Measurements from ENCODE around the gene PTH2. TPM values are rescaled to one million over a fixed set of nuclear protein-coding genes. Genes with fewer than 3 reads are reported as not detected.
"Not testable (repeated sequence)": the region's sequence is repeated elsewhere in the genome, so short reads cannot be mapped to it uniquely, and the experiment has no call there.

The PTH2 gene
- total and polyA plus RNA-seq, 2 donors, result not detected

DNA sequence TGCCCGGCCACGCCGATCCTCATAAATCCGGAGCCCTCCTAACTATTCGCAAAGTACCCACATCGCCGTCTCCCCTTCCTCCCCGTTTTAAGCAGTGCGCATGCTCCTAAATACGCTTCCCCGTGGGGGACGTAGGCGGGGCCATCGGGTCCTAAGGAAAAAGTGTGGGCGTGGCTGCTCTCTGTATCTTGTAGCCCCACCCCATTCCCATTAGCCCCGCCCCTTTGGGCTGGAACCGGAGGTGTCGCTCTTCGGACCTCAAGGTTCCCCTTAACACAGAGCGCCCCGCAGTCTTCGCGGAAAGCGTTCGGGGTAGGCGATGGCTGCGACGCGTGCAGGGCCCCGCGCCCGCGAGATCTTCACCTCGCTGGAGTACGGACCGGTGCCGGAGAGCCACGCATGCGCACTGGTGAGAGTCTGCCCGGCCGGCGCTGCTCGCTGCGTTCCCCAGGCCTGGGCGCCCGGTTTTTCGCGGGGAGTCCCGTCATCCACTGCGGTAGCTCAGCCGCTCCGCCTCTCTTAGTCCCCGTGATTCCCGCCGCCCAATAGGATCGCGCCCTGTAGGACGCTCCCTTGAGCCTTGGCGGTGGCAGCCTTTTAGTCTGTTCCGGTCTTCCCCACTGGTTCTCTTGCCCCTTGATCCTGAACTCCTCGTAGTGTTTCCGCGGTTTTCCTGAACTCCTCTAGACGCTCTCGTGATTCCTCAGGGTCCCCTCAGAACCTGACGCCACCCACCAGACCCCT, 29.9 kb upstream of the PTH2 start, which contains the start of gene ALDH16A1:
Gene ALDH16A1, plus strand, starts transcription at position 213 of the 744 bp plus-strand sequence. Its CDS starts 107 bp downstream, at position 320.
- WGBS, result under 1% methylated on average over 66 of the region's 66 CpGs
- DNase-seq (ENCODE audit: low read depth in 6 of 9, low spot score in 9 of 9), result peak; percentile 90 to 98 (median 96)
- peaks cover 16 to 42% of the 10 kb centered on the region in 2 donors for H3K4me1 ChIP-seq (ENCODE audit: control insufficient read depth in 2 of 2, insufficient read depth in 2 of 2, low read length in 2 of 2)
- no peaks in the 10 kb centered on the region for H3K27me3 ChIP-seq (ENCODE audit: control insufficient read depth in 2 of 2, insufficient read depth in 1 of 2, low read length in 1 of 2)
- H3K9me3 ChIP-seq (ENCODE audit: control insufficient read depth in 2 of 2, insufficient read depth in 1 of 2, low read length in 1 of 2), result peaks cover 0 to 12% of the 10 kb centered on the region in 2 donors
- peaks cover 16 to 36% of the 10 kb centered on the region in 2 donors for H3K36me3 ChIP-seq (ENCODE audit: control insufficient read depth in 2 of 2, insufficient read depth in 2 of 2, low read length in 1 of 2)
- H3K27ac ChIP-seq (ENCODE audit: low read depth in 1 of 2, low read length in 1 of 2), result peak within 1 kb of the TSS; percentile 98 to 99
- peak within 1 kb of the TSS; percentile 80 to 89 for H3K4me3 ChIP-seq (ENCODE audit: low read length in 2 of 2)

DNA sequence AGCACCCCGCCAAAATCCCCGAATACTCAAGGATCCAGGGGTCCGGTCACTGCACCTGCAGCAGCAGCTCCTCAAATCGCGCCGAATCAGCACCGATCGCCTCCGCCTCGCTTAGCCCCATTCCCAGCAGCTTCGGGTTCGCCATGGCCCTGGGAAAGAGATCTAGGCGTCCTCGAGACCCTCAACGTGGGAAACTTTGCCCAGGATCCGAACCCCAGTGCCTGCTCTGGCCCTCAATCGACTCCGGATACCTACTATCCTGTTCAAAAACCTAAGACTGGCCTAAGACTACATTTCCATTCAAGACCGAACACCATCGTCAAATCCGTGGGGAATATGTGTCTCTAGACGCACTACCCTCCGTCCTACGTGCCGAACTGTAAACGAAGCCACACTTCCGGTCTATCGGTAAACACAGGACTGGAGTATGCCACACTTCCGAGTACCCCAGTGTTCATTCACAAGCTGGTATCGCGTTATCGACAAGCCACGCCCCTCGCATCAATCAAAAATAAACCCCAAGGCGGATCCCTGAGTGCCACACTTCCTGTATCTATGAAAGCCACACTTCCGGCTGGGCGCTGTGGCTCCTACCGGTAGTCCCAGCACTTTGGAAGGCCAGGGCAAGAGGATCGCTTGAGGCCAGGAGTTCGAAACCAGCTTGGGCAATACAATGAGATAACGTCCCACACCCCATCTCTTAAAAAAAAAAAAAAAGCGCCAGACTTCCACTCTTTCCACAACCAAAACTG, 28.4 kb upstream of the PTH2 start, which contains the start of gene PIH1D1:
Gene PIH1D1, minus strand, starts transcription at position 385 of the 752 bp plus-strand sequence. Its CDS starts 240 bp downstream, at position 145.
- DNase-seq (ENCODE audit: low read depth in 6 of 9, low spot score in 9 of 9), result peak; percentile 95 to 100 (median 98)
- 1% methylated on average over 42 of the region's 42 CpGs for WGBS
- peaks cover 0 to 12% of the 10 kb centered on the region in 2 donors for H3K9me3 ChIP-seq (ENCODE audit: control insufficient read depth in 2 of 2, insufficient read depth in 1 of 2, low read length in 1 of 2)
- H3K36me3 ChIP-seq (ENCODE audit: control insufficient read depth in 2 of 2, insufficient read depth in 2 of 2, low read length in 1 of 2), result peaks cover 32 to 46% of the 10 kb centered on the region in 2 donors
- H3K27ac ChIP-seq (ENCODE audit: low read depth in 1 of 2, low read length in 1 of 2), result peak within 1 kb of the TSS; percentile 98 to 99
- peaks cover 16 to 48% of the 10 kb centered on the region in 2 donors for H3K4me1 ChIP-seq (ENCODE audit: control insufficient read depth in 2 of 2, insufficient read depth in 2 of 2, low read length in 2 of 2)
- H3K4me3 ChIP-seq (ENCODE audit: low read length in 2 of 2), result peak within 1 kb of the TSS; percentile 89 to 95
- H3K27me3 ChIP-seq (ENCODE audit: control insufficient read depth in 2 of 2, insufficient read depth in 1 of 2, low read length in 1 of 2), result no peaks in the 10 kb centered on the region

DNA sequence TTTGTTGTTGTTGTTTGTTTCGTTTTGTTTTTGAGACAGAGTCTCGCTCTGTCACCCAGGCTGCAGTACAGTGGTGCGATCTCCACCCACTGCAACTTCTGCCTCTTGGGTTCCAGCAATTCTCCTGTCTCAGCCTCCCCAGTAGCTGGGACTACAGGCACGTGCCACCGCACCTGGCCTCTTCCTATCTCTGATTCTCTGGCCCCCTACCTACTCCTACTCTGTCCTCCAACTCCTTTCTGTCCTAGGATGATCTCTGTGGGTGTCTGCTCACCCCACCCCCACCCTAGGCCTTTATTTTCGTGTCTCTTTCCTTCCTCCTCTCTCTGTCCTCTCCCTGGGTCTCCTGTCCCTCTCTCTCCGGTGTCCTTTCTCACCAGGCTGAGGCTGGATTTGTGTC, 27.2 kb upstream of the PTH2 start:
- Histone ChIP-seq H3K9me3 (ENCODE audit: control insufficient read depth in 2 of 2, insufficient read depth in 1 of 2, low read length in 1 of 2) (peaks cover 0 to 12% of the 10 kb centered on the region in 2 donors), H3K4me1 (ENCODE audit: control insufficient read depth in 2 of 2, insufficient read depth in 2 of 2, low read length in 2 of 2) (peaks cover 16 to 48% of the 10 kb centered on the region in 2 donors), H3K36me3 (ENCODE audit: control insufficient read depth in 2 of 2, insufficient read depth in 2 of 2, low read length in 1 of 2) (peaks cover 36 to 40% of the 10 kb centered on the region in 2 donors), H3K4me3 (ENCODE audit: low read length in 2 of 2) (peak overlapping the region; percentile 89 to 95), H3K27me3 (ENCODE audit: control insufficient read depth in 2 of 2, insufficient read depth in 1 of 2, low read length in 1 of 2) (no peaks in the 10 kb centered on the region), H3K27ac (ENCODE audit: low read depth in 1 of 2, low read length in 1 of 2) (no peak overlapping the region)
- whole genome bisulfite sequencing, result 92% methylated on average over 7 of the region's 7 CpGs
- no peak for DNase-seq (ENCODE audit: low read depth in 6 of 9, low spot score in 9 of 9)

DNA sequence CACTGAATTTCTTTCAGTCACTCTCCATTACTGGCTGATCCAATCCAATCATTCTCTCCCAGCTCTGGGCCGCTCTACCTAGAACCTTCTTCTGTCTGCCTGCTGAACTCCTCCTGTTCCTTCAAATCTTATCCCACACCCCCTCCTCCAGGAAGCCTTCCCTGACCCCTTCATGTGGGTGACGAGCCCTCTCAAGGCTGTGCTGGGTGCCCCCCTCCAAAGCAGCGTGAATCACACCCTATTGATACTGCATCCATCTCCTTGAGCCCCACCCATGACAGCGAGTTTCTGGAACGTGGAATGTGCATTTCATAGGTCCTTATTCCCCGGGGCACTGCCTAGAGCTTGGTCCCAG, 25.2 kb upstream of the PTH2 start:
- Histone ChIP-seq H3K4me1 (ENCODE audit: control insufficient read depth in 2 of 2, insufficient read depth in 2 of 2, low read length in 2 of 2) (peaks cover 10 to 39% of the 10 kb centered on the region in 2 donors), H3K36me3 (ENCODE audit: control insufficient read depth in 2 of 2, insufficient read depth in 2 of 2, low read length in 1 of 2) (peaks cover 36 to 39% of the 10 kb centered on the region in 2 donors), H3K4me3 (ENCODE audit: low read length in 2 of 2) (no peak overlapping the region), H3K9me3 (ENCODE audit: control insufficient read depth in 2 of 2, insufficient read depth in 1 of 2, low read length in 1 of 2) (peaks cover 0 to 7% of the 10 kb centered on the region in 2 donors), H3K27me3 (ENCODE audit: control insufficient read depth in 2 of 2, insufficient read depth in 1 of 2, low read length in 1 of 2) (no peaks in the 10 kb centered on the region), H3K27ac (ENCODE audit: low read depth in 1 of 2, low read length in 1 of 2) (no peak overlapping the region)
- 97% methylated on average over 6 of the region's 6 CpGs for WGBS
- DNase-seq (ENCODE audit: low read depth in 6 of 9, low spot score in 9 of 9), result no peak

DNA sequence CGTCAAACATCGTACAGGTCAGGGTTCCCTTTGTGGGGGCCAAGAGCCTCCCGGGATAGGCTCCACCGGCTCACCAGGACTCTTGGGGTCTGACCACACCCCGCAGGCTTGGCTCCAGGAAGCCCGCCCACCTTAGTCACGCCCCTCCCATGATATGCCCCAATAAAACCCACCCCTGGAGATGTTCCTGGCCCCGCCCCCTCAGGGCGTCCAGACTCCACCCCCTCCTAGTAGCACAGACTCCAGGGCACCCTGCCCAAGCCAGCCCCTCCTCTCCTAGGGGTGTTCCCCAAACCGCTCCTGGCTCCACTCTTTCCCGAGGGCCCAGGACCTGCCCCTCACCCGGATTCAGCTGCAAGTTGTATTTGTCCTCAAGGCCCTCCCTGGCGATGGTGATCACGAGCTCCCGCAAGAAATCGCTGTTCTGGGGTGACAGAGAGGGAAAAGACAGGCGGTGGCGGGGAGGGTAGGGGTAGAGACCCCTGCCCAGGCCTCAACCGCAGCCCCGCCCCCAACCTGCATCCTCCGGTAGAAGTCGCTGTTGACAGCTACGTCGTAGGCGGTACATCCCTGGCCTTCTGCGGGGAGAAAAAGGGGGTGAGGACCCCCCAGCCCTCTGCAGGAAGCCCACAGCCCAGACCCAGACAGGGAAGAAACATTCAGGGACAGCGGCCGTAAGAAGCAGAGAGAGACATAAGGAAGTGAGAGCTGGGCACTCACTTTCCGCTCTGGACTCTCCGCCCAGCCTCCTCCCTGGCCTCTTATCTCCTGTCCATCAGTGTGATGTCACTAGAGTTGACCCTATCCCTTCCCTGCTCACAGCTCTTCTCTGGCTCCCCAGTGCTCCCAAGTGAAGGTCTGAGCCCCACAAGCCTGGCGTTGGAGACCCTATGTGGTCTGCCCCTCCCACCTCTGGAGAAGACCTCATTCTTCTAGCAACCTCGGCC, 24.5 kb upstream of the PTH2 start:
- H3K9me3 ChIP-seq (ENCODE audit: control insufficient read depth in 2 of 2, insufficient read depth in 1 of 2, low read length in 1 of 2), result peaks cover 0 to 7% of the 10 kb centered on the region in 2 donors
- DNase-seq (ENCODE audit: low read depth in 6 of 9, low spot score in 9 of 9), result no peak
- H3K4me3 ChIP-seq (ENCODE audit: low read length in 2 of 2), result no peak overlapping the region
- 97% methylated on average over 32 of the region's 32 CpGs for WGBS
- H3K4me1 ChIP-seq (ENCODE audit: control insufficient read depth in 2 of 2, insufficient read depth in 2 of 2, low read length in 2 of 2), result peaks cover 13 to 42% of the 10 kb centered on the region in 2 donors
- no peak overlapping the region for H3K27ac ChIP-seq (ENCODE audit: low read depth in 1 of 2, low read length in 1 of 2)
- H3K36me3 ChIP-seq (ENCODE audit: control insufficient read depth in 2 of 2, insufficient read depth in 2 of 2, low read length in 1 of 2), result peaks cover 36 to 39% of the 10 kb centered on the region in 2 donors
- H3K27me3 ChIP-seq (ENCODE audit: control insufficient read depth in 2 of 2, insufficient read depth in 1 of 2, low read length in 1 of 2), result peaks cover 2 to 6% of the 10 kb centered on the region in 2 donors

DNA sequence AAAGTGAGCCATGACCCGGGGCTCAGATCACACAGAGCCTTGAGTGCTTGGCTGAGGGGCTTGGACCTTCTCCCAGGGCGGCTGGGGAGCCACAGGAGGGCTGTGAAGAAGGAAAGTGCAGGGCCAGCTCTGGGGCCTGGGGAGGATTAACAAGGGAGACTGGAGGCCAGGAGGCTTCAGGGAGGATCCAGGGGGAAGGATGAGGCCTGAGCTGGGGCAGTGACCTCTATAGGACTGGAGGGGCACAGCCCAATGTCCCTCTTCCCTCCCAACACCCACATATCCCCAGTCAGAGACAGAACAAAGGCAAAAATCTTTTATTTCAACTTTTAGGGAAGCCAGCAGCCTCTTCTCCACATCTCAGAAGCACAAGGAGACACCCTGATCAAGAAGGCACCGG, 22.8 kb upstream of the PTH2 start:
- Histone ChIP-seq H3K27ac (ENCODE audit: low read depth in 1 of 2, low read length in 1 of 2) (no peak overlapping the region), H3K9me3 (ENCODE audit: control insufficient read depth in 2 of 2, insufficient read depth in 1 of 2, low read length in 1 of 2) (peaks cover 0 to 7% of the 10 kb centered on the region in 2 donors), H3K36me3 (ENCODE audit: control insufficient read depth in 2 of 2, insufficient read depth in 2 of 2, low read length in 1 of 2) (peaks cover 36 to 39% of the 10 kb centered on the region in 2 donors), H3K4me1 (ENCODE audit: control insufficient read depth in 2 of 2, insufficient read depth in 2 of 2, low read length in 2 of 2) (peaks cover 10 to 34% of the 10 kb centered on the region in 2 donors), H3K27me3 (ENCODE audit: control insufficient read depth in 2 of 2, insufficient read depth in 1 of 2, low read length in 1 of 2) (peaks cover 16 to 23% of the 10 kb centered on the region in 2 donors), H3K4me3 (ENCODE audit: low read length in 2 of 2) (no peak overlapping the region)
- 97% methylated on average over 3 of the region's 3 CpGs for WGBS
- DNase-seq (ENCODE audit: low read depth in 6 of 9, low spot score in 9 of 9), result no peak

DNA sequence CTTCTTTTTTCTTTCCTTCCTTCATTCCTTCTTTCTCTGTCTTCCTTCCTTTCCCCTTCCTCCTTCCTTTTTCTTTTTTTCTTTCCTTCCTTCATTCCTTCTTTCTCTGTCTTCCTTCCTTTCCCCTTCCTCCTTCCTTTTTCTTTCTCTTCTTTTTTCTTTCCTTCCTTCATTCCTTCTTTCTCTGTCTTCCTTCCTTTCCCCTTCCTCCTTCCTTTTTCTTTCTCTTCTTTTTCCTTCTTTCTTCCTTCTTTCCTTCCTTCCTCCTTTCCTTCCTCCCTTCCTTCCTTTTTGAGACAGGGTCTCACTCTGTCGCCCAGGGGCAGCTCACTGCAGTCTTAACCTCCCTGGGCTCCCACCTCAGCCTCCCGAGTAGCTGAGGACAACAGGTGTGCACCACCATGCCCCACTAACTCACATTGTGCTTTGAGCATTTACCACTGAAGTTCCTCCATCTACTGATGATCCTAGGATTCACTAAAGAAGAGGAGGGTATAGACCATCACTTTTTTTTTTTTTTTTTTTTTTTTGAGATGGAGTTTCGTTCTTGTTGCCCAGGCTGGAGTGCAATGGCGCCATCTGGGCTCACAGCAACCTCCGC, 21.0 kb upstream of the PTH2 start:
- 86% methylated on average over 5 of the region's 5 CpGs for WGBS
- H3K27ac ChIP-seq (ENCODE audit: low read depth in 1 of 2, low read length in 1 of 2), result not testable (repeated sequence)

More for the DNA sequence above, 21.0 kb upstream of the PTH2 start:
- H3K4me3 ChIP-seq (ENCODE audit: low read length in 2 of 2); DNase-seq (ENCODE audit: low read depth in 6 of 9, low spot score in 9 of 9): not testable (repeated sequence)
- Histone ChIP-seq H3K27me3 (ENCODE audit: control insufficient read depth in 2 of 2, insufficient read depth in 1 of 2, low read length in 1 of 2) (peaks cover 32 to 41% of the 10 kb centered on the region in 2 donors), H3K4me1 (ENCODE audit: control insufficient read depth in 2 of 2, insufficient read depth in 2 of 2, low read length in 2 of 2) (peaks cover 3 to 27% of the 10 kb centered on the region in 2 donors), H3K9me3 (ENCODE audit: control insufficient read depth in 2 of 2, insufficient read depth in 1 of 2, low read length in 1 of 2) (peaks cover 0 to 12% of the 10 kb centered on the region in 2 donors), H3K36me3 (ENCODE audit: control insufficient read depth in 2 of 2, insufficient read depth in 2 of 2, low read length in 1 of 2) (peaks cover 27 to 30% of the 10 kb centered on the region in 2 donors)

Measured in thymus (tissue), 11 donors.